GM12801 (cell line): ENCODE results near the gene SLC25A46.

Experiments
- TF ChIP-seq, protein P1 (sequence below): IDR thresholded peaks from one replicate; pipeline ENCODE4 v1.5.1; 2011; ENCODE audit warnings: control low read depth; ENCODE audit not compliant: insufficient read length; ENCODE audit errors: extremely low read depth

SLC25A46 gene

GRCh38 chr5:110738812-110739651, at the start of gene SLC25A46:
Gene SLC25A46 (plus strand): TSS chr5:110739007. CDS start chr5:110739120, 113 bp downstream.
- TF ChIP-seq, protein P1, sequence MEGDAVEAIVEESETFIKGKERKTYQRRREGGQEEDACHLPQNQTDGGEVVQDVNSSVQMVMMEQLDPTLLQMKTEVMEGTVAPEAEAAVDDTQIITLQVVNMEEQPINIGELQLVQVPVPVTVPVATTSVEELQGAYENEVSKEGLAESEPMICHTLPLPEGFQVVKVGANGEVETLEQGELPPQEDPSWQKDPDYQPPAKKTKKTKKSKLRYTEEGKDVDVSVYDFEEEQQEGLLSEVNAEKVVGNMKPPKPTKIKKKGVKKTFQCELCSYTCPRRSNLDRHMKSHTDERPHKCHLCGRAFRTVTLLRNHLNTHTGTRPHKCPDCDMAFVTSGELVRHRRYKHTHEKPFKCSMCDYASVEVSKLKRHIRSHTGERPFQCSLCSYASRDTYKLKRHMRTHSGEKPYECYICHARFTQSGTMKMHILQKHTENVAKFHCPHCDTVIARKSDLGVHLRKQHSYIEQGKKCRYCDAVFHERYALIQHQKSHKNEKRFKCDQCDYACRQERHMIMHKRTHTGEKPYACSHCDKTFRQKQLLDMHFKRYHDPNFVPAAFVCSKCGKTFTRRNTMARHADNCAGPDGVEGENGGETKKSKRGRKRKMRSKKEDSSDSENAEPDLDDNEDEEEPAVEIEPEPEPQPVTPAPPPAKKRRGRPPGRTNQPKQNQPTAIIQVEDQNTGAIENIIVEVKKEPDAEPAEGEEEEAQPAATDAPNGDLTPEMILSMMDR, result no peak

- TF ChIP-seq, protein P1, result no peak
These were observed 36.5 kb upstream of the SLC25A46 start for GRCh38 chr5:110702300-110702699.

- TF ChIP-seq, protein P1, result no peak
These were observed 36.1 kb upstream of the SLC25A46 start for GRCh38 chr5:110702704-110703103.

DNA sequence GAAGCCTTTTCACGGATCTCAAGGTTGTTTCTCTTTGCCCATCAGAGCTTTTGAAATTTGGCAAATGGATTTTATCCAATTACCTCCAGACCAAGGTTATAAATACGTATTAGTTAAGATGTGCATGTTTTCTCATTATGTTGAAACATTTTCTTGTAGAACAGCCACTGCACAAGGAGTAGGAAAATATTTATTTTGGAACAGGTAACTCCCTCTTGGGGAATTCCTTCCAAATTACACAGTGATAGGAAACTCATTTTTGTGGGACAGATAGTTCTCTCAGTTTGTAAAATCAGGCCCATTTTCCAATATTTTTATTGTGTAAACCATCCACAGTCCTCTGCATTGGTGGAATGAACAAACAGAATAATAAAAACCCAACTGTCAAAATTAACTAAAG, 35.3 kb upstream of the SLC25A46 start:
- TF ChIP-seq, protein P1, result no peak

- TF ChIP-seq, protein P1, result no peak
These were observed 33.5 kb upstream of the SLC25A46 start for GRCh38 chr5:110705349-110705748.

DNA sequence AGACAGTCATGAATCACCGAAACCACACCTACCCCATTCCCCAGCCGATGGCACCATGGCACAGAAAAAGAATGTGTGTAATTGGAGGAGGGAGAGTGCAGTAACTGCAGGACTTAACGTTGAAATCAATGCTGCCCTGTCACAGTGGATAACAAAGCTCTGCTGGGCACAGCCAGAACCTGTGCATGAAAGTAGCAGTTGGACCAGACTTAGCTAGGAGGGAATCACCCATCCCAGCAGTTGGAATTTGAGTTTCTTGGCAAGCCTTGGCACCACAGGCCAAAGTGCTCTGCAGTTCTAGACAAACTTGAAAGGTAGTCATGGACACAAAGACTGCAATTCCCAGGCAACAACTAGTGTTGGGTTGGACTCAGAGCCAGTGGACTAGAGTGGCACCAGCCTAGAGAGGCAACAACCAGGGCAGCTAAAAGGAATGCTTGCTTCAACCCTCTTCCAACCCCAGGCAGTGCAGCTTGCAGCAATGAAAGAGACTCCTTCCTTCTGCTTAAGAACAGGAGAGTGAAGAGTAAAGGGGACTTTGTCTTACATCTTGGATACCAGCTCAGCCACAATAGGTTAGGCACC, 31.5 kb upstream of the SLC25A46 start:
- TF ChIP-seq, protein P1, result no peak

DNA sequence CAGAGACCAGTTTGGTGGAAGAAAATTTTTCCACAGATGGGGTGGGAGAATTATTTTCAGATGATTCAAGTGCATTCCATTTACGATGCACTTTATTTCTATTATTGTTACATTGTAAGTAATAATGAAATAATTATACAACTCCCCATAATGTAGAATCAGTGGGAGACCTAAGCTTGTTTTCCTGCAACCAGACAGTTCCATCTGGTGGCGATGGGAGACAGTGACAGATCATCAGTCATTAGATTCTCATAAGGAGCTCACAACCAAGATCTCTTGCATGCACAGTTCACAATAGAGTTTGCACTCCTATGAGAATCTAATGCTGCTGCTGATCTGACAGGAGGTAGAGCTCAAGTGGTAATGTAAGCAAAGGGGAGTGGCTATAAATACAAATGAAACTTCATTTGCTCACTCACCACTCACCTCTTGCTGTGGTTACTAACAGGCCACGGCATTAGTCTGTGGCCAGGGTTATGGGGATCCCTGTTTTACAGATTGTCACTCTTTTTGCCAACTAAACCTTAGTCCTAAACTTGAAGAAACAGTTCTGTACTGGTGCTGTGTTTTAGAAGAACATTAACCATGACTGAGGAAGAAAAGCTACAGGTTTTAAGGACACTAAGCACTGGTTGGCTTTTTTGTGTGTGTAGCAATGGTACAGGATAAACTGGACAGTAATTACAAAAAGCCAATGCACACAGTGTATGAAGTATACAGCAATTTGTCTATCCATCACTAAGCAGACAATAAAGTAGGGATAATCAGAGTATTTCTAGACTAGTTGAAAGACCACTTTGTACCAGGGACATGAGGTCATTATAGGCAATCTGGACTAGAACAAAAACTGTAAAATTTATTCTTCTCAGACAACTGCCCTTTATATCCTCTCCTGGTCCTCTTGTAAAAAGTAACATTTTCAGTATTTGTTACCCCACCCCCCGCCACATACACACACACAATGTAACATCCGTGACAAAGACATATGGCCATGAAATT, 22.3 kb upstream of the SLC25A46 start:
- TF ChIP-seq, protein P1, result no peak
